Measurements from ENCODE around the gene FOXJ3. TPM values are rescaled to one million over a fixed set of nuclear protein-coding genes. Genes with fewer than 3 reads are reported as not detected.

FOXJ3 gene
- total and polyA plus RNA-seq, 2 donors (not counting 1 experiment from before 2014, with no cell fraction given) = 15.4 to 76.4 TPM

DNA sequence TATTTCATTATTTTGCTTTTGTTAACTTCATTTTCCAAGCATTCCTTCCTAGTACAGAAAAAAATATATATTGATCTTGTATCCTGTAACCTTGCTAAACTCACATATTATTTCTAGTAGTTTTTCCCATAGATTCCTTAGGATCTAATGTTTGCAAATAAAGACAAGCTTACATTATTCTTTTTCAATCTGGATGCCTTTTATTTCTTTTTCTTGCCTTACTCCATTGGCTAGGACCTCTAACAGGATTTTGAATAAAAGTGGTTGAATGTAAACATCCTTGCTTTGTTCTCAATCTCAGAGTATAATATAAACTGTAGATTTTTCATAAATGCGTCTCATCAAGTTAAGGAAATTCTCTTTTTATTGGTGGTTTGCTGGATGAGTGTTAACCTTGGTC lies 96.0 kb downstream of the FOXJ3 start:
- WGBS (ENCODE audit: insufficient coverage) = no CpG with 5 or more reads among the region's 1 CpG
- TF ChIP-seq EZH2 (IDR thresholded peaks at IDR 0.05; ENCODE audit: borderline replicate concordance, insufficient read depth, low read depth, low read length, poor library complexity, severe bottlenecking) = no peak
- no peak for TF ChIP-seq CTCF (IDR thresholded peaks at IDR 0.05)

DNA sequence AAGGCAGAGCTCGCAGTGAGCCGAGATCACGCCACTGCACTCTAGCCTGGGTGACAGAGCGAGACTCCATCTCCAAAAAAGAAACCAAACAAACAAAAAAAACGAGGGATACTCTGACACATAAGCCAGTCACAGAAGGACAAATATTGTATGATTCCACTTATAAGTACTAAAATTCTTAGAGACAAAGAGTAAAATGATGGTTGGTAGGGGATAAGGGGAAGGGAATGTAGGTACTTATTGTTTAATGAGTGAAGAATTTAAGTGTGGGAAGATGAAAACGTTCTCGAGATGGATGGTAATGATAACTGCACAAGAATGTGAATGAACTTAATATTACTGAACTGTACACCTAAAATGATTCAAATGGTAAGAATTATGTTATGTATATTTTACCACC lies 103.8 kb downstream of the FOXJ3 start:
- ChIA-PET POLR2A (no interaction called here), CTCF (no interaction called here)
- Histone ChIP-seq H3K27me3 (replicated peaks in 1 of 4; ENCODE audit: control extremely low read depth in 1 of 4, control insufficient read depth in 3 of 4, insufficient read depth in 4 of 4, low read length in 3 of 4) (no peaks in the 10 kb centered on the region), H3K4me2 (replicated peaks; ENCODE audit: low read depth, low read length, poor library complexity, severe bottlenecking) (no peak overlapping the region), H4K20me1 (ENCODE audit: control insufficient read depth, insufficient read depth, low read length, poor library complexity, severe bottlenecking) (peaks cover 18% of the 10 kb centered on the region), H3K9me3 (ENCODE audit: control extremely low read depth in 1 of 3, control insufficient read depth in 2 of 3, insufficient read depth in 1 of 3, low read length in 2 of 3) (peaks cover 0 to 16% (median 0%) of the 10 kb centered on the region in 3 donors), H3K36me3 (replicated peaks in 1 of 2; ENCODE audit: control extremely low read depth in 1 of 2, control insufficient read depth in 1 of 2, extremely low read depth in 1 of 2, insufficient read depth in 2 of 2, low read length in 1 of 2) (no peaks in the 10 kb centered on the region), H3K4me1 (ENCODE audit: control insufficient read depth in 2 of 2, insufficient read depth in 2 of 2, low read length in 2 of 2) (no peaks in the 10 kb centered on the region), H3K9ac (ENCODE audit: low read length) (no peak overlapping the region), H3K27ac (ENCODE audit: low read length in 2 of 2) (no peak overlapping the region), H2AFZ (ENCODE audit: insufficient read depth, low read depth, low read length, poor library complexity, severe bottlenecking) (no peak overlapping the region), H3K79me2 (ENCODE audit: control insufficient read depth, insufficient read depth, low read length) (peaks cover 11% of the 10 kb centered on the region), H3K4me3 (ENCODE audit: control extremely low read depth in 1 of 5, extremely low read depth in 1 of 5, insufficient read depth in 1 of 5, low read depth in 2 of 5, low read length in 4 of 5) (no peak overlapping the region)
- DNase-seq (no peak), ATAC-seq (ENCODE audit: low read depth) (no peak)
- intact Hi-C loops (cut with micrococcal nuclease) = no loop called here
- WGBS (ENCODE audit: insufficient coverage) = 100% methylated on average over 2 of the region's 7 CpGs
- Mint-ChIP-seq H3K9me3 (ENCODE audit: insufficient read depth) (no peaks in the 10 kb centered on the region), H3K4me3 (no peak overlapping the region), H3K27ac (no peak overlapping the region), H3K4me1 (peaks cover 4% of the 10 kb centered on the region), H3K27me3 (no peaks in the 10 kb centered on the region)
- TF ChIP-seq CTCF (IDR thresholded peaks at IDR 0.05) (no peak), EZH2 (IDR thresholded peaks at IDR 0.05; ENCODE audit: borderline replicate concordance, insufficient read depth, low read depth, low read length, poor library complexity, severe bottlenecking) (no peak)

More for the DNA sequence above, 96.0 kb downstream of the FOXJ3 start:
- Histone ChIP-seq H3K27ac (ENCODE audit: low read length in 2 of 2) (no peak overlapping the region), H3K27me3 (replicated peaks in 1 of 4; ENCODE audit: control extremely low read depth in 1 of 4, control insufficient read depth in 3 of 4, insufficient read depth in 4 of 4, low read length in 3 of 4) (no peaks in the 10 kb centered on the region), H3K9ac (ENCODE audit: low read length) (no peak overlapping the region), H3K4me2 (replicated peaks; ENCODE audit: low read depth, low read length, poor library complexity, severe bottlenecking) (no peak overlapping the region), H4K20me1 (ENCODE audit: control insufficient read depth, insufficient read depth, low read length, poor library complexity, severe bottlenecking) (peaks cover 46% of the 10 kb centered on the region), H3K36me3 (replicated peaks in 1 of 2; ENCODE audit: control extremely low read depth in 1 of 2, control insufficient read depth in 1 of 2, extremely low read depth in 1 of 2, insufficient read depth in 2 of 2, low read length in 1 of 2) (no peaks in the 10 kb centered on the region), H2AFZ (ENCODE audit: insufficient read depth, low read depth, low read length, poor library complexity, severe bottlenecking) (no peak overlapping the region), H3K4me1 (ENCODE audit: control insufficient read depth in 2 of 2, insufficient read depth in 2 of 2, low read length in 2 of 2) (peaks cover 0 to 3% of the 10 kb centered on the region in 2 donors), H3K79me2 (ENCODE audit: control insufficient read depth, insufficient read depth, low read length) (peaks cover 67% of the 10 kb centered on the region), H3K9me3 (ENCODE audit: control extremely low read depth in 1 of 3, control insufficient read depth in 2 of 3, insufficient read depth in 1 of 3, low read length in 2 of 3) (peaks cover 1 to 33% (median 17%) of the 10 kb centered on the region in 3 donors), H3K4me3 (ENCODE audit: control extremely low read depth in 1 of 5, extremely low read depth in 1 of 5, insufficient read depth in 1 of 5, low read depth in 2 of 5, low read length in 4 of 5) (no peak overlapping the region)
- intact Hi-C loops (cut with micrococcal nuclease) = no loop called here
- CTCF ChIA-PET = no interaction called here
- Mint-ChIP-seq H3K4me1 (peaks cover 16% of the 10 kb centered on the region), H3K27me3 (no peaks in the 10 kb centered on the region), H3K4me3 (no peak overlapping the region), H3K27ac (no peak overlapping the region), H3K9me3 (ENCODE audit: insufficient read depth) (peaks cover 11% of the 10 kb centered on the region)
- DNase-seq (no peak), ATAC-seq (ENCODE audit: low read depth) (no peak)
- POLR2A ChIA-PET = no interaction called here
